KBM-7 (cell line): ENCODE results near the gene ACAN.

Experiments used
- DNase-seq: peaks from one replicate; pipeline ENCODE4 v3.0.0-alpha.2; 2015
- in situ Hi-C: fragments of 300-500 bp; cut with MboI; formaldehyde crosslinking; loops from 2 replicates; pipeline ENCODE4 v1.14.3; 2020; ENCODE audit warnings: low sequenced_read_pairs, low pct_unique_long_range_greater_than_20kb, mixed read lengths

The ACAN gene

GRCh38 chr15:88871313-88871712 is 68.1 kb downstream of the ACAN start:
- no peak for DNase-seq
- in situ Hi-C loops, result no loop called here

- in situ Hi-C loops, result no loop called here
- no peak for DNase-seq
These were observed 68.9 kb downstream of the ACAN start for GRCh38 chr15:88872106-88872505.

GRCh38 chr15:88872706-88873105 is 69.5 kb downstream of the ACAN start:
- in situ Hi-C loops, result no loop called here
- DNase-seq, result no peak

GRCh38 chr15:88873786-88874185 is 70.5 kb downstream of the ACAN start:
- no peak for DNase-seq
- in situ Hi-C loops, result no loop called here

- in situ Hi-C loops, result no loop called here
- DNase-seq, result no peak
These were observed 71.0 kb downstream of the ACAN start for GRCh38 chr15:88874275-88874674.

- DNase-seq, result no peak
- in situ Hi-C loops, result no loop called here
These were observed 71.4 kb downstream of the ACAN start for GRCh38 chr15:88874684-88875083.

GRCh38 chr15:88876573-88876972 is 73.3 kb downstream of the ACAN start:
- no peak for DNase-seq
- in situ Hi-C loops, result no loop called here

GRCh38 chr15:88877415-88877814 is 74.2 kb downstream of the ACAN start:
- in situ Hi-C loops, result no loop called here
- DNase-seq, result no peak

GRCh38 chr15:88877906-88878305 is 74.7 kb downstream of the ACAN start:
- no peak for DNase-seq
- in situ Hi-C loops, result no loop called here

- in situ Hi-C loops, result no loop called here
- peak; percentile 76 for DNase-seq
These were observed 75.5 kb downstream of the ACAN start for GRCh38 chr15:88878720-88879184.

GRCh38 chr15:88880944-88881740 is 77.9 kb downstream of the ACAN start:
- in situ Hi-C loops, result no loop called here
- no peak for DNase-seq

- in situ Hi-C loops, result no loop called here
- DNase-seq, result no peak
These were observed 78.5 kb downstream of the ACAN start for GRCh38 chr15:88881775-88882174.

- in situ Hi-C loops, result no loop called here
- no peak for DNase-seq
These were observed 79.5 kb downstream of the ACAN start for GRCh38 chr15:88882785-88883184.

- DNase-seq, result no peak
- in situ Hi-C loops, result no loop called here
These were observed 83.9 kb downstream of the ACAN start for GRCh38 chr15:88887068-88887580.

GRCh38 chr15:88888719-88889118 is 85.5 kb downstream of the ACAN start:
- no peak for DNase-seq
- in situ Hi-C loops, result no loop called here

GRCh38 chr15:88890495-88890894 is 87.3 kb downstream of the ACAN start:
- DNase-seq, result no peak
- in situ Hi-C loops, result no loop called here

GRCh38 chr15:88891540-88892254 is 88.5 kb downstream of the ACAN start:
- in situ Hi-C loops, result no loop called here
- DNase-seq, result no peak

GRCh38 chr15:88894348-88894818 is 91.1 kb downstream of the ACAN start:
- peak; percentile 88 for DNase-seq
- in situ Hi-C loops, result no loop called here

GRCh38 chr15:88894819-88895767 is 91.9 kb downstream of the ACAN start, which contains the start of gene HAPLN3:
HAPLN3 (minus strand) TSS chr15:88895544; CDS start chr15:88887298, 8,246 bp downstream.
- DNase-seq, result peak; percentile 80
- in situ Hi-C loops, result no loop called here
